Endothelial cell (in vitro differentiated cells): ENCODE data around the gene SOX18. TPM values are rescaled to one million over a fixed set of nuclear protein-coding genes. Genes with fewer than 3 reads are reported as not detected.

Source experiments
- DNase-seq: peaks from one replicate; pipeline ENCODE4 v3.0.0; 2021; ENCODE audit warnings: low spot score
- H3K27ac Mint-ChIP-seq: one replicate; pipeline ENCODE4 v1.8.0; 2021; ENCODE audit warnings: mixed read lengths, inconsistent platforms; ENCODE audit not compliant: unreplicated experiment
- H3K27me3 Mint-ChIP-seq: one replicate; pipeline ENCODE4 v1.8.0; 2021; ENCODE audit warnings: mild to moderate bottlenecking, moderate library complexity, mixed read lengths, inconsistent platforms; ENCODE audit not compliant: unreplicated experiment
- H3K36me3 Mint-ChIP-seq: one replicate; pipeline ENCODE4 v1.8.0; 2021; ENCODE audit warnings: mild to moderate bottlenecking, low read depth, mixed read lengths, inconsistent platforms; ENCODE audit not compliant: unreplicated experiment
- H3K4me1 Mint-ChIP-seq: one replicate; pipeline ENCODE4 v1.8.0; 2021; ENCODE audit warnings: mild to moderate bottlenecking, mixed read lengths, inconsistent platforms; ENCODE audit not compliant: unreplicated experiment
- H3K4me3 Mint-ChIP-seq: one replicate; pipeline ENCODE4 v1.8.0; 2021; ENCODE audit warnings: mild to moderate bottlenecking, mixed read lengths, inconsistent platforms; ENCODE audit not compliant: unreplicated experiment
- H3K9me3 Mint-ChIP-seq: one replicate; pipeline ENCODE4 v1.8.0; 2021; ENCODE audit warnings: mixed read lengths, inconsistent platforms; ENCODE audit not compliant: unreplicated experiment
- CTCF ChIP-seq: fragments of 200-600 bp; sonication (generic); IDR thresholded peaks from one replicate; pipeline ENCODE4 v1.5.0; 2021; ENCODE audit warnings: antibody characterized with exemption; ENCODE audit not compliant: unreplicated experiment
- total RNA-seq: library from RNA; stranded (reverse); fragmentation: NEBNext Ultra II Directional; extraction: Animal tissue kit (Norgen Biotek cat#: 25700); gene quantifications from one replicate; pipeline ENCODE4 v1.2.1, GENCODE V29; 2021; ENCODE audit not compliant: unreplicated experiment

SOX18 gene
- total RNA-seq, 1 donor from 2014 or later = 149 TPM

GRCh38 chr20:64051561-64052325 lies 2.3 kb upstream of the SOX18 start:
- Mint-ChIP-seq H3K27ac (no peak overlapping the region), H3K36me3 (peaks cover 13% of the 10 kb centered on the region), H3K9me3 (no peaks in the 10 kb centered on the region), H3K4me1 (peaks cover 40% of the 10 kb centered on the region), H3K27me3 (peaks cover 12% of the 10 kb centered on the region), H3K4me3 (no peak overlapping the region)
- TF ChIP-seq CTCF = no peak
- no peak for DNase-seq

GRCh38 chr20:64051033-64051452 lies 1.6 kb upstream of the SOX18 start:
- Mint-ChIP-seq H3K4me3 (no peak overlapping the region), H3K27me3 (peaks cover 17% of the 10 kb centered on the region), H3K4me1 (peaks cover 47% of the 10 kb centered on the region), H3K9me3 (no peaks in the 10 kb centered on the region), H3K27ac (no peak overlapping the region), H3K36me3 (peaks cover 20% of the 10 kb centered on the region)
- TF ChIP-seq CTCF = no peak
- no peak for DNase-seq

- no peak for DNase-seq
- peaks cover 17% of the 10 kb centered on the region for H3K27me3 Mint-ChIP-seq
Observed at GRCh38 chr20:64050261-64051032, 1.0 kb upstream of the SOX18 start.

GRCh38 chr20:64049878-64050260 lies 430 bp upstream of the SOX18 start:
- Mint-ChIP-seq H3K27me3 (peaks cover 12% of the 10 kb centered on the region), H3K36me3 (peaks cover 21% of the 10 kb centered on the region), H3K4me3 (peak overlapping the region; percentile 65), H3K27ac (no peak overlapping the region), H3K4me1 (peaks cover 50% of the 10 kb centered on the region), H3K9me3 (no peaks in the 10 kb centered on the region)
- DNase-seq = no peak
- no peak for TF ChIP-seq CTCF

More at GRCh38 chr20:64050261-64051032, 1.0 kb upstream of the SOX18 start:
- no peaks in the 10 kb centered on the region for H3K9me3 Mint-ChIP-seq
- TF ChIP-seq CTCF = no peak
- H3K4me1 Mint-ChIP-seq = peaks cover 51% of the 10 kb centered on the region
- H3K36me3 Mint-ChIP-seq = peaks cover 21% of the 10 kb centered on the region
- H3K4me3 Mint-ChIP-seq = no peak overlapping the region
- H3K27ac Mint-ChIP-seq = no peak overlapping the region
